ENCODE results near the gene CACNA1F. TPM values are rescaled to one million over a fixed set of nuclear protein-coding genes. Genes with fewer than 3 reads are reported as not detected.

CACNA1F gene
- polyA plus RNA-seq, 1 donor from 2014 or later = not detected

GRCh38 chrX:49266523-49267445, 33.6 kb upstream of the CACNA1F start:
- Mint-ChIP-seq H3K27ac (peak overlapping the region in 1 of 3 donors; percentile 40), H3K36me3 (peaks cover 3% of the 10 kb centered on the region), H3K4me1 (peaks cover 5 to 10% (median 7%) of the 10 kb centered on the region in 3 donors), H3K9me3 (no peaks in the 10 kb centered on the region), H3K27me3 (peaks cover 2% of the 10 kb centered on the region), H3K4me3 (peak overlapping the region in 3 of 4 donors; percentile 2 to 55 (median 48))

GRCh38 chrX:49264460-49264859, 31.3 kb upstream of the CACNA1F start, which contains the start of gene FOXP3:
TSS of gene FOXP3 (minus strand) at chrX:49264710. CDS start at chrX:49258505, 6,205 bp downstream.
- peaks cover 5% of the 10 kb centered on the region for H3K27me3 Mint-ChIP-seq
- H3K36me3 Mint-ChIP-seq = no peaks in the 10 kb centered on the region
- no peaks in the 10 kb centered on the region for H3K9me3 Mint-ChIP-seq
- no peak within 1 kb of the TSS for H3K4me3 Mint-ChIP-seq
- H3K4me1 Mint-ChIP-seq = peaks cover 3 to 5% (median 5%) of the 10 kb centered on the region in 3 donors
- peak within 1 kb of the TSS in 1 of 3 donors; percentile 34 for H3K27ac Mint-ChIP-seq

- peaks cover 7% of the 10 kb centered on the region for H3K27me3 Mint-ChIP-seq
- H3K36me3 Mint-ChIP-seq = no peaks in the 10 kb centered on the region
- H3K4me3 Mint-ChIP-seq = no peak overlapping the region
- peaks cover 0 to 5% (median 0%) of the 10 kb centered on the region in 3 donors for H3K4me1 Mint-ChIP-seq
- H3K9me3 Mint-ChIP-seq = no peaks in the 10 kb centered on the region
- peak overlapping the region in 1 of 3 donors; percentile 34 for H3K27ac Mint-ChIP-seq
These were observed 30.5 kb upstream of the CACNA1F start for GRCh38 chrX:49263631-49264030.

GRCh38 chrX:49262603-49263002, 29.5 kb upstream of the CACNA1F start:
- peaks cover 0 to 6% (median 0%) of the 10 kb centered on the region in 3 donors for H3K4me1 Mint-ChIP-seq
- H3K27me3 Mint-ChIP-seq = peaks cover 7% of the 10 kb centered on the region
- H3K36me3 Mint-ChIP-seq = no peaks in the 10 kb centered on the region
- H3K27ac Mint-ChIP-seq = no peak overlapping the region
- H3K4me3 Mint-ChIP-seq = no peak overlapping the region
- no peaks in the 10 kb centered on the region for H3K9me3 Mint-ChIP-seq

GRCh38 chrX:49260221-49260985, 27.3 kb upstream of the CACNA1F start:
- Mint-ChIP-seq H3K36me3 (no peaks in the 10 kb centered on the region), H3K4me3 (no peak overlapping the region), H3K27me3 (peaks cover 7% of the 10 kb centered on the region), H3K9me3 (no peaks in the 10 kb centered on the region), H3K27ac (no peak overlapping the region), H3K4me1 (peaks cover 0 to 5% (median 0%) of the 10 kb centered on the region in 3 donors)

- peaks cover 5% of the 10 kb centered on the region for H3K27me3 Mint-ChIP-seq
- H3K27ac Mint-ChIP-seq = no peak overlapping the region
- peaks cover 0 to 5% (median 0%) of the 10 kb centered on the region in 3 donors for H3K4me1 Mint-ChIP-seq
- H3K9me3 Mint-ChIP-seq = no peaks in the 10 kb centered on the region
- peak overlapping the region in 1 of 4 donors; percentile 65 for H3K4me3 Mint-ChIP-seq
- no peaks in the 10 kb centered on the region for H3K36me3 Mint-ChIP-seq
These were observed 25.6 kb upstream of the CACNA1F start for GRCh38 chrX:49258749-49259124.

GRCh38 chrX:49257846-49258748, 25.0 kb upstream of the CACNA1F start:
- Mint-ChIP-seq H3K9me3 (no peaks in the 10 kb centered on the region), H3K27me3 (peaks cover 5% of the 10 kb centered on the region), H3K27ac (no peak overlapping the region), H3K36me3 (no peaks in the 10 kb centered on the region), H3K4me1 (peaks cover 0 to 5% (median 0%) of the 10 kb centered on the region in 3 donors), H3K4me3 (peak overlapping the region in 1 of 4 donors; percentile 56)

GRCh38 chrX:49257074-49257790, 24.1 kb upstream of the CACNA1F start:
- Mint-ChIP-seq H3K4me1 (peaks cover 0 to 5% (median 0%) of the 10 kb centered on the region in 3 donors), H3K9me3 (no peaks in the 10 kb centered on the region), H3K4me3 (peak overlapping the region in 1 of 4 donors; percentile 56), H3K36me3 (no peaks in the 10 kb centered on the region), H3K27me3 (peaks cover 5% of the 10 kb centered on the region), H3K27ac (no peak overlapping the region)

- Mint-ChIP-seq H3K27ac (no peak overlapping the region), H3K27me3 (peaks cover 5% of the 10 kb centered on the region), H3K4me1 (peaks cover 0 to 5% (median 0%) of the 10 kb centered on the region in 3 donors), H3K4me3 (no peak overlapping the region), H3K9me3 (no peaks in the 10 kb centered on the region), H3K36me3 (no peaks in the 10 kb centered on the region)
These were observed 23.3 kb upstream of the CACNA1F start for GRCh38 chrX:49256268-49256995.

- peaks cover 2% of the 10 kb centered on the region for H3K27me3 Mint-ChIP-seq
- no peak overlapping the region for H3K27ac Mint-ChIP-seq
- H3K36me3 Mint-ChIP-seq = no peaks in the 10 kb centered on the region
- H3K4me1 Mint-ChIP-seq = peaks cover 0 to 5% (median 2%) of the 10 kb centered on the region in 3 donors
- H3K4me3 Mint-ChIP-seq = no peak overlapping the region
- no peaks in the 10 kb centered on the region for H3K9me3 Mint-ChIP-seq
These were observed 21.5 kb upstream of the CACNA1F start for GRCh38 chrX:49254639-49255038.

GRCh38 chrX:49251325-49251724, 18.2 kb upstream of the CACNA1F start:
- H3K36me3 Mint-ChIP-seq = no peaks in the 10 kb centered on the region
- H3K27me3 Mint-ChIP-seq = no peaks in the 10 kb centered on the region
- peaks cover 0 to 2% (median 0%) of the 10 kb centered on the region in 3 donors for H3K4me1 Mint-ChIP-seq
- H3K9me3 Mint-ChIP-seq = no peaks in the 10 kb centered on the region
- no peak overlapping the region for H3K4me3 Mint-ChIP-seq
- no peak overlapping the region for H3K27ac Mint-ChIP-seq

- H3K27me3 Mint-ChIP-seq = no peaks in the 10 kb centered on the region
- peak overlapping the region in 1 of 4 donors; percentile 84 for H3K4me3 Mint-ChIP-seq
- H3K27ac Mint-ChIP-seq = peak overlapping the region in 1 of 3 donors; percentile 81
- H3K4me1 Mint-ChIP-seq = peaks cover 0 to 2% (median 0%) of the 10 kb centered on the region in 3 donors
- no peaks in the 10 kb centered on the region for H3K9me3 Mint-ChIP-seq
- no peaks in the 10 kb centered on the region for H3K36me3 Mint-ChIP-seq
These were observed 17.4 kb upstream of the CACNA1F start for GRCh38 chrX:49250578-49250977.

- Mint-ChIP-seq H3K27ac (peak overlapping the region in 1 of 3 donors; percentile 81), H3K4me1 (peaks cover 0 to 2% (median 0%) of the 10 kb centered on the region in 3 donors), H3K9me3 (no peaks in the 10 kb centered on the region), H3K27me3 (no peaks in the 10 kb centered on the region), H3K4me3 (no peak overlapping the region), H3K36me3 (no peaks in the 10 kb centered on the region)
These were observed 16.9 kb upstream of the CACNA1F start for GRCh38 chrX:49250066-49250465.

All from IgD-negative memory B cell (primary cell).